HepG2 (cell line): ENCODE measurements around the gene AGMO. TPM values are rescaled to one million over a fixed set of nuclear protein-coding genes. Genes with fewer than 3 reads are reported as not detected.

Experiments
- ATAC-seq: fragments of 200-7000 bp; cut with Tn5 transposase; 3 replicates; pipeline ENCODE4 v1.9.1; 2020; ENCODE audit warnings: mild to moderate bottlenecking, moderate library complexity
- BruUV-seq: library from RNA; stranded (reverse); fragments of 400-500 nt; replicated peaks from 2 replicates; lab custom pipeline; 2021; lab: Mats Ljungman, UMichigan
- CTCF ChIA-PET: fragments of 300-600 bp; formaldehyde crosslinking; extraction: SDS; loops from one replicate; lab custom pipeline; 2021; ENCODE audit warnings: low total read pairs, inconsistent platforms, low intra/inter-chr PET ratio; lab: Yijun Ruan, JAX
- POLR2A ChIA-PET: fragments of 350-600 bp; sonication (Branson Sonifier 250); formaldehyde crosslinking; loops from one replicate; lab custom pipeline; 2020; ENCODE audit warnings: antibody characterized with exemption, inconsistent platforms; lab: Yijun Ruan, JAX
- DNase-seq: peaks from one replicate; pipeline ENCODE4 v3.0.0-alpha.2; 2015; ENCODE audit warnings: low spot score
- FAIRE-seq: peaks from 3 replicates; lab custom pipeline; 2011; peaks lifted over from hg19 to GRCh38; lab: Jason Lieb, UNC
- H2AFZ ChIP-seq: one replicate; pipeline ENCODE4 v1.6.1; 2011; ENCODE audit warnings: low read length, inconsistent platforms
- H3K27ac ChIP-seq: fragments of 300-600 bp; 3 replicates; pipeline ENCODE4 v1.8.0; 2011; ENCODE audit warnings: mixed run types, mild to moderate bottlenecking, mixed read lengths, low read length, inconsistent platforms; ENCODE audit not compliant: insufficient read depth; ENCODE audit errors: extremely low read length
- H3K27me3 ChIP-seq, 2 experiments: fragments of 200-600 bp in 1 of 2; 2 replicates in 1 of 2; 3 replicates in 1 of 2; pipeline versions ENCODE4 v1.6.0 to v1.8.0; 2011; ENCODE audit warnings: low read length in 2 of 2, mild to moderate bottlenecking in 2 of 2, moderate library complexity in 2 of 2, inconsistent platforms in 1 of 2; ENCODE audit not compliant: insufficient read depth in 2 of 2, control insufficient read depth in 1 of 2
- H3K36me3 ChIP-seq, 2 experiments: fragments of 200-600 bp in 1 of 2; replicated peaks in 1 of 2; 2 replicates in 1 of 2; 3 replicates in 1 of 2; pipeline versions ENCODE4 v1.5.1 to v1.8.0; 2011; ENCODE audit warnings: low read length in 2 of 2, inconsistent platforms in 1 of 2; ENCODE audit not compliant: insufficient read depth in 2 of 2, control insufficient read depth in 1 of 2
- H3K4me1 ChIP-seq: 2 replicates; pipeline ENCODE4 v1.5.1; 2012; ENCODE audit warnings: low read length, inconsistent platforms; ENCODE audit not compliant: insufficient read depth
- H3K4me2 ChIP-seq: 2 replicates; pipeline ENCODE4 v1.6.0; 2011; ENCODE audit warnings: low read depth, low read length, inconsistent platforms
- H3K4me3 ChIP-seq, 3 experiments: fragments of 200-600 bp in 1 of 3; sonication (generic), shearing (Covaris generic) in 1 of 3; replicated peaks in 1 of 3; 2 replicates each; pipeline ENCODE4 v1.5.1; 2011 to 2016; ENCODE audit warnings: low read length in 3 of 3, inconsistent platforms in 2 of 3, low read depth in 2 of 3, mild to moderate bottlenecking in 2 of 3, control low read depth in 1 of 3, mixed read lengths in 1 of 3; ENCODE audit not compliant: insufficient read depth in 1 of 3
- H3K79me2 ChIP-seq: one replicate; pipeline ENCODE4 v1.6.1; 2011; ENCODE audit warnings: low read length, inconsistent platforms; ENCODE audit not compliant: insufficient read depth
- H3K9ac ChIP-seq: 2 replicates; pipeline ENCODE4 v1.6.0; 2011; ENCODE audit warnings: mild to moderate bottlenecking, low read depth, low read length, inconsistent platforms; ENCODE audit not compliant: insufficient read depth
- H3K9me3 ChIP-seq: 2 replicates; pipeline ENCODE4 v1.5.1; 2012; ENCODE audit warnings: mild to moderate bottlenecking, low read length
- H4K20me1 ChIP-seq: 2 replicates; pipeline ENCODE4 v1.6.0; 2011; ENCODE audit warnings: inconsistent platforms, mild to moderate bottlenecking, low read length, moderate library complexity; ENCODE audit not compliant: insufficient read depth
- FLYWCH1 ChIP-seq: sonication (generic); formaldehyde crosslinking; IDR thresholded peaks from 2 replicates; pipeline ENCODE4 v1.8.1; 2023; ENCODE audit warnings: mild to moderate bottlenecking, missing genetic modification reagents
- HMGA1 ChIP-seq: sonication (generic); formaldehyde crosslinking; conservative IDR thresholded peaks from 2 replicates; pipeline ENCODE4 v1.4.0; 2020; ENCODE audit warnings: missing genetic modification reagents
- HOXA3 ChIP-seq: sonication (generic); formaldehyde crosslinking; IDR thresholded peaks from 2 replicates; pipeline ENCODE4 v1.5.0; 2020; ENCODE audit warnings: missing genetic modification reagents
- JUNB ChIP-seq: sonication (generic); formaldehyde crosslinking; IDR thresholded peaks from 2 replicates; pipeline ENCODE4 v1.8.0; 2022; ENCODE audit warnings: missing genetic modification reagents, mild to moderate bottlenecking, borderline replicate concordance
- KLF11 ChIP-seq: IDR thresholded peaks from 2 replicates; pipeline ENCODE4 v1.6.1; 2016; ENCODE audit warnings: missing compliant biosample characterization
- RFX5 ChIP-seq: IDR thresholded peaks from 2 replicates; pipeline ENCODE4 v1.6.1; 2011; ENCODE audit warnings: low read depth, low read length, improper control_type of control experiment
- SALL1 ChIP-seq: sonication (generic); formaldehyde crosslinking; IDR thresholded peaks from 2 replicates; pipeline ENCODE4 v1.8.0; 2022; ENCODE audit warnings: mild to moderate bottlenecking, missing genetic modification reagents
- ZFAT ChIP-seq: sonication (generic); formaldehyde crosslinking; conservative IDR thresholded peaks from 2 replicates; pipeline ENCODE4 v1.8.1; 2023; ENCODE audit warnings: missing genetic modification reagents, inconsistent platforms
- ZNF10 ChIP-seq: sonication (generic); formaldehyde crosslinking; IDR thresholded peaks from 2 replicates; pipeline ENCODE4 v1.4.0; 2020; ENCODE audit warnings: mild to moderate bottlenecking, low read depth, missing genetic modification reagents, borderline replicate concordance
- ZNF30 ChIP-seq: sonication (generic); formaldehyde crosslinking; IDR thresholded peaks from 2 replicates; pipeline ENCODE4 v1.5.0; 2020; ENCODE audit warnings: mild to moderate bottlenecking, missing genetic modification reagents
- ZNF430 ChIP-seq: sonication (generic); formaldehyde crosslinking; IDR thresholded peaks from 2 replicates; pipeline ENCODE4 v1.9.0; 2021; ENCODE audit warnings: mild to moderate bottlenecking, missing genetic modification reagents
- ZNF441 ChIP-seq: sonication (generic); formaldehyde crosslinking; IDR thresholded peaks from 2 replicates; pipeline ENCODE4 v1.7.0; 2021; ENCODE audit warnings: missing genetic modification reagents, borderline replicate concordance
- ZNF782 ChIP-seq: sonication (generic); formaldehyde crosslinking; IDR thresholded peaks from 2 replicates; pipeline ENCODE4 v1.4.0; 2020; ENCODE audit warnings: missing genetic modification reagents, mild to moderate bottlenecking, borderline replicate concordance
- WGBS: methylation state at CpG from one replicate; pipeline ENCODE4 v1.1.6; 2017; ENCODE audit warnings: low lambda C conversion rate; 5-methylcytosine and 5-hydroxymethylcytosine counted together
- in situ Hi-C: cut with HindIII; loops from 2 replicates; pipeline ENCODE4 v1.10.0; 2017; ENCODE audit warnings: low pct_unique_long_range_greater_than_20kb; ENCODE audit not compliant: extremely low pct_ligation_motif_present
- intact Hi-C: fragments of 100-400 bp; cut with micrococcal nuclease; formaldehyde crosslinking; loops from one replicate; pipeline ENCODE4 v1.10.0; 2022; ENCODE audit not compliant: unreplicated experiment
- polyA plus RNA-seq, 8 experiments: library from polyadenylated mRNA; depleted of rRNA in 3 of 8; stranded (reverse) in 7 of 8; unstranded in 1 of 8; fragments of >200 nt; fragmentation: Illumina TruSeq in 4 of 8; extraction: Trizol in 4 of 8; gene quantifications; 2 replicates each; pipeline versions ENCODE4 v1.2.1 to v1.2.3, GENCODE V29; 2011 to 2016; ENCODE audit warnings: low read depth in 4 of 8, missing spikeins in 1 of 8, mixed read lengths in 1 of 8; ENCODE audit not compliant: insufficient read depth in 1 of 8
- total RNA-seq, 5 experiments: library from RNA; depleted of rRNA; stranded (reverse); fragments of >200 nt; fragmentation: Illumina TruSeq; extraction: Trizol; gene quantifications; 2 replicates each; pipeline ENCODE4 v1.2.3, GENCODE V29; 2016; ENCODE audit warnings: low read depth in 1 of 5
- TF ChIP-seq, protein P1 (sequence below): sonication (generic); formaldehyde crosslinking; IDR thresholded peaks from 2 replicates; pipeline ENCODE4 v1.8.0; 2023; ENCODE audit warnings: mild to moderate bottlenecking, missing genetic modification reagents
- TF ChIP-seq, protein P2 (sequence below): conservative IDR thresholded peaks from 2 replicates; pipeline ENCODE4 v1.6.1; 2018; ENCODE audit warnings: missing genetic modification reagents

Gene AGMO
- total and polyA plus RNA-seq, 2 of the 13 experiments (the other 11 are each of a cell fraction or from before 2014, with no cell fraction given) = 0.22 to 0.50 TPM

DNA sequence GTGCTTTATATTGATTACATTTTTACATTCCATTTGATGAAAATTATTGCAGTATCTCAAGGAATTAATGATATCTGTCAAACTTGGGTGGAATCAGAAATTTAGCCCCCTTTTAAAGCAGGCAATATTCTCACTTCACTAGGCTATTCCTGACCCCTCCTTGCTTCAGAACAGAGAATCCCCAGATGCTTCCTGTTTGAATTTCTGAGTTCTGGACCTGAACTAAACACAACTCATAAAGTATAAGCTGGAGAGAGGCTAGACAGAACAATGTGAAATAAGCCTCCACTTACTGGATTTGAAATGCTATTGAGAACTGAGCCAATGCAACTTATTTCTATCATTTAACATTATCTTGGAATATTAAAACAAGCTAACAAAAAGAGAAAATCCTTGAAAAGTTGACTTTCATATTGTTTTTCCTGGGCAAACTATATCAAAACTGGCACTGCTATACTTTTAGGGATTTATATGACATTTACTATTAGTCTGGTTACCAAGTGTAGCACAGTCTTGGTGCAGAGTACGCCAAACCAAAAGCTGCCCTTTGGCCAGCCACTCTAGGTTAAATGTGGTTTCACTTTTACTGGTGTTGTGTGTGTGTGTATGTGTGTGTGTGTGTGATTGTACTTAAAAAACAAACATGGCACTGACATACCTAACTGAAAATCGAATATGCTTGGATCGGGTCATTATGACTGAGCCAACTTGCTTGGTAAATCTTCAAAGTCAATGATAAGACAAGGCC is 19.0 kb upstream of the AGMO start:
- Histone ChIP-seq H3K27me3 (no peaks in the 10 kb centered on the region), H3K4me1 (no peaks in the 10 kb centered on the region), H3K9me3 (peaks cover 59% of the 10 kb centered on the region), H3K4me2 (no peak overlapping the region), H3K9ac (no peak overlapping the region), H3K36me3 (no peaks in the 10 kb centered on the region), H3K27ac (no peak overlapping the region), H3K79me2 (no peaks in the 10 kb centered on the region), H3K4me3 (no peak overlapping the region), H2AFZ (no peak overlapping the region), H4K20me1 (no peaks in the 10 kb centered on the region)
- DNase-seq (no peak), FAIRE-seq (no peak), ATAC-seq (no peak)
- CTCF ChIA-PET = no interaction called here
- no TSS peak for BruUV-seq
- POLR2A ChIA-PET = no interaction called here
- TF ChIP-seq HMGA1 (CRISPR knock-in tag) (no peak), ZNF10 (CRISPR knock-in tag) (no peak), JUNB (CRISPR knock-in tag) (no peak), RFX5 (no peak), ZNF30 (CRISPR knock-in tag) (no peak), ZNF782 (CRISPR knock-in tag) (no peak), KLF11 (no peak), FLYWCH1 (CRISPR knock-in tag) (no peak), ZNF430 (CRISPR knock-in tag) (no peak), SALL1 (no peak), ZNF441 (CRISPR knock-in tag) (no peak), HOXA3 (no peak), ZFAT (CRISPR knock-in tag) (no peak)
- TF ChIP-seq, protein P1, sequence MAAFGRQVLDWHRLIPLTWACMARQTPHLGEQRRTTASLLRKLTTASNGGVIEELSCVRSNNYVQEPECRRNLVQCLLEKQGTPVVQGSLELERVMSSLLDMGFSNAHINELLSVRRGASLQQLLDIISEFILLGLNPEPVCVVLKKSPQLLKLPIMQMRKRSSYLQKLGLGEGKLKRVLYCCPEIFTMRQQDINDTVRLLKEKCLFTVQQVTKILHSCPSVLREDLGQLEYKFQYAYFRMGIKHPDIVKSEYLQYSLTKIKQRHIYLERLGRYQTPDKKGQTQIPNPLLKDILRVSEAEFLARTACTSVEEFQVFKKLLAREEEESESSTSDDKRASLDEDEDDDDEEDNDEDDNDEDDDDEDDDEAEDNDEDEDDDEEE = no peak
- TF ChIP-seq, protein P2, sequence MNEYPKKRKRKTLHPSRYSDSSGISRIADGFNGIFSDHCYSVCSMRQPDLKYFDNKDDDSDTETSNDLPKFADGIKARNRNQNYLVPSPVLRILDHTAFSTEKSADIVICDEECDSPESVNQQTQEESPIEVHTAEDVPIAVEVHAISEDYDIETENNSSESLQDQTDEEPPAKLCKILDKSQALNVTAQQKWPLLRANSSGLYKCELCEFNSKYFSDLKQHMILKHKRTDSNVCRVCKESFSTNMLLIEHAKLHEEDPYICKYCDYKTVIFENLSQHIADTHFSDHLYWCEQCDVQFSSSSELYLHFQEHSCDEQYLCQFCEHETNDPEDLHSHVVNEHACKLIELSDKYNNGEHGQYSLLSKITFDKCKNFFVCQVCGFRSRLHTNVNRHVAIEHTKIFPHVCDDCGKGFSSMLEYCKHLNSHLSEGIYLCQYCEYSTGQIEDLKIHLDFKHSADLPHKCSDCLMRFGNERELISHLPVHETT = no peak
- in situ Hi-C loops (no loop called here), intact Hi-C loops (no loop called here)
- 17% methylated on average over 3 of the region's 3 CpGs for WGBS
